Thymus (tissue), 11 donors: ENCODE data around the gene TFEB. TPM values are rescaled to one million over a fixed set of nuclear protein-coding genes. Genes with fewer than 3 reads are reported as not detected.

ENCODE experiments used
- DNase-seq, 9 donors: peaks; one replicate each; pipeline ENCODE4 v3.0.0-alpha.2; 2013; ENCODE audit warnings: low spot score in 9 of 9, low read depth in 6 of 9, missing footprints in 1 of 9
- H3K27ac ChIP-seq, 2 donors: one replicate each; pipeline ENCODE4 v1.5.1; 2013; ENCODE audit warnings: control low read depth in 1 of 2, low read depth in 1 of 2, low read length in 1 of 2, mild to moderate bottlenecking in 1 of 2, moderate library complexity in 1 of 2
- H3K27me3 ChIP-seq, 2 donors: one replicate each; pipeline ENCODE4 v1.5.1; 2013; ENCODE audit warnings: low read length in 1 of 2; ENCODE audit not compliant: control insufficient read depth in 2 of 2, insufficient read depth in 1 of 2
- H3K36me3 ChIP-seq, 2 donors: one replicate each; pipeline ENCODE4 v1.5.1; 2013; ENCODE audit warnings: low read length in 1 of 2, mild to moderate bottlenecking in 1 of 2, moderate library complexity in 1 of 2; ENCODE audit not compliant: control insufficient read depth in 2 of 2, insufficient read depth in 2 of 2
- H3K4me1 ChIP-seq, 2 donors: one replicate each; pipeline ENCODE4 v1.5.1; 2013; ENCODE audit warnings: low read length in 2 of 2; ENCODE audit not compliant: control insufficient read depth in 2 of 2, insufficient read depth in 2 of 2
- H3K4me3 ChIP-seq, 2 donors: one replicate each; pipeline ENCODE4 v1.5.1; 2013; ENCODE audit warnings: low read length in 2 of 2, control low read depth in 1 of 2, mild to moderate bottlenecking in 1 of 2
- H3K9me3 ChIP-seq, 2 donors: one replicate each; pipeline ENCODE4 v1.5.1; 2013; ENCODE audit warnings: low read length in 1 of 2, mild to moderate bottlenecking in 1 of 2; ENCODE audit not compliant: control insufficient read depth in 2 of 2, insufficient read depth in 1 of 2
- WGBS: extraction: QIAGEN DNeasy Blood & Tissue Kit; methylation state at CpG from one replicate; pipeline ENCODE4 v1.1.7; 2013; 5-methylcytosine and 5-hydroxymethylcytosine counted together
- polyA plus RNA-seq: library from polyadenylated mRNA; stranded (reverse); fragments of 200-250 nt; gene quantifications from one replicate; pipeline ENCODE4 v1.2.3, GENCODE V29; 2013
- total RNA-seq: library from RNA; stranded (reverse); fragments of 120-200 nt; gene quantifications from one replicate; pipeline ENCODE4 v1.2.4, GENCODE V29; 2013
- donor health status: healthy.

TFEB gene
- total and polyA plus RNA-seq, 2 donors, result 6.1 to 22.8 TPM

DNA sequence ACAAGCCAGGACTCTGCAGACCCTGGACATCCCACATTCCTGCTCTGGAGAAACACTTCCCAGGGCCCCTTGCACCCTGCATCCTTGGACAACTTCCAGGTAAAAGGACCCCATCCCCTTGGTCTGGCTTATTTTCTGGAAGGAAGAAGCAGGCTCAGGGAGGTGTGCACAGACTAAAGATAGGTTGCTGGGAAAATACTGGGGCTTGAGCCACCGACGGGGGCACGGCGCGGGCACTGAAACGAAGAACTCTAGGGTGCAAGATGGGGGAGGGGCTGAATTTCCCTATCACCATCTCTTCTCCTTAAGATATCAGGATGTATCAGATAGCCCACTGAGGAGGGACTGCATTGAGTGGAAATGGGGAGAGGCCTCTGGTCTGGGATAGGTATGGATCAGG is 43.5 kb upstream of the TFEB start:
- WGBS, result 82% methylated on average over 6 of the region's 6 CpGs
- H3K9me3 ChIP-seq, result no peaks in the 10 kb centered on the region
- H3K4me1 ChIP-seq, result peaks cover 10 to 21% of the 10 kb centered on the region in 2 donors
- no peak overlapping the region for H3K4me3 ChIP-seq
- H3K27ac ChIP-seq, result no peak overlapping the region
- H3K27me3 ChIP-seq, result peaks cover 13 to 31% of the 10 kb centered on the region in 2 donors
- no peak for DNase-seq
- peaks cover 12 to 21% of the 10 kb centered on the region in 2 donors for H3K36me3 ChIP-seq

- peaks cover 12 to 21% of the 10 kb centered on the region in 2 donors for H3K36me3 ChIP-seq
- no peak overlapping the region for H3K27ac ChIP-seq
- no peak for DNase-seq
- WGBS, result 95% methylated on average over 5 of the region's 5 CpGs
- peaks cover 10 to 21% of the 10 kb centered on the region in 2 donors for H3K4me1 ChIP-seq
- H3K27me3 ChIP-seq, result peaks cover 13 to 22% of the 10 kb centered on the region in 2 donors
- H3K4me3 ChIP-seq, result no peak overlapping the region
- H3K9me3 ChIP-seq, result no peaks in the 10 kb centered on the region
Measured at GRCh38 chr6:41777551-41778285, 42.3 kb upstream of the TFEB start.

GRCh38 chr6:41775293-41775882 is 40.0 kb upstream of the TFEB start:
- WGBS, result 96% methylated on average over 13 of the region's 13 CpGs

GRCh38 chr6:41774841-41775240 is 39.4 kb upstream of the TFEB start:
- Histone ChIP-seq H3K36me3 (peaks cover 35 to 47% of the 10 kb centered on the region in 2 donors), H3K9me3 (no peaks in the 10 kb centered on the region), H3K4me3 (no peak overlapping the region), H3K27me3 (no peaks in the 10 kb centered on the region), H3K27ac (no peak overlapping the region), H3K4me1 (peaks cover 3 to 8% of the 10 kb centered on the region in 2 donors)
- no peak for DNase-seq
- WGBS, result 94% methylated on average over 3 of the region's 3 CpGs

More at GRCh38 chr6:41775293-41775882, 40.0 kb upstream of the TFEB start:
- Histone ChIP-seq H3K36me3 (peaks cover 32 to 43% of the 10 kb centered on the region in 2 donors), H3K4me3 (no peak overlapping the region), H3K9me3 (no peaks in the 10 kb centered on the region), H3K27ac (no peak overlapping the region), H3K27me3 (peaks cover under 1 to 3% of the 10 kb centered on the region in 2 donors), H3K4me1 (peaks cover 3 to 10% of the 10 kb centered on the region in 2 donors)
- DNase-seq, result no peak

DNA sequence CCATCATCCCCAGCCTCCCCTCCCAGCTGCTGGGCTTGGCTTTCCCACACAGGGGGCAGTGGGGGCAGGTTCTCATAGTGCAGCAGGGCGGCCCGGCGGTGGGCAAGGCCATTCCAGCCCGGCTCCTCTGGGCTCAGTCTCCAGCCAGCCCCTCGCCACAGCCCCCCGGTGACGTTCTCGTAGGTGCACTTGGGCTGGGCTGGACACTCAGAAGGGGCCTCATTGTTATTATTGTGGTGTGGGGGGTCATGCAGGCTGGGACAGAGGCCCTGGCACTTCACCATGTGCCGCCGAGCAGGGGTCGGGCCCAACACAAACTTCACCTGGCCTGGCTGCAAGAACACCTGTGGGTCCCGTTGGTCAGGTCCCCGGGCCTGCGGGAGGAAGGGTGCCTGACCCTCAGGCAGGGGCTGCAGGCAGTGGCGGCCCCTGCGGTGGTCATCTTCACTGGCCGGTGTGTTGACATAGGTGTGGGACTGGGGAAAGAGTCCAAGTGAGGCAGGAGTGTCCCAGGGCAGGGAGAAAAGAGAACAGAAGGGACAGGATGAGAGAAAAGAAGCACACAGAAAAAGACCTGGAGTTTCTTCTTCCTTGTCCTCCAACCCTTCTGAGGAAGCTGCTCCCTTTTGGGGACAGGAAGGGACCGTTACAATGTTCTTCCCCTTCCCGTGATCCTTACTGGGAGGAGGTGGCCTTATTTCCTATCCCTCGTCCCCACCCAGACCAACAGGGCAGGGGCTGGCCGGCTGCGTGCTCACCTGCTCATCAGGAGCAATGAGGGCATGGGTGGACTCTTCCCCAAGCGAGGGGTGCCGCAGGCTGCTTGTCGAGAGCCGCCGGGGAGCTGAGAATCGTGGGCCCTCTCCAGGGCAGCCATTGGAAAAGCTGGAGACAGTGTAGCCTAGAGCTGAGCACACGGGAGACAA is 35.9 kb upstream of the TFEB start:
- no peaks in the 10 kb centered on the region for H3K27me3 ChIP-seq
- H3K36me3 ChIP-seq, result peaks cover 35 to 43% of the 10 kb centered on the region in 2 donors
- H3K9me3 ChIP-seq, result no peaks in the 10 kb centered on the region
- WGBS, result 97% methylated on average over 29 of the region's 29 CpGs
- H3K27ac ChIP-seq, result no peak overlapping the region
- H3K4me1 ChIP-seq, result peaks cover 0 to 10% of the 10 kb centered on the region in 2 donors
- no peak for DNase-seq
- H3K4me3 ChIP-seq, result no peak overlapping the region

GRCh38 chr6:41770381-41771057 is 35.1 kb upstream of the TFEB start:
- Histone ChIP-seq H3K4me1 (peaks cover 0 to 10% of the 10 kb centered on the region in 2 donors), H3K4me3 (no peak overlapping the region), H3K9me3 (no peaks in the 10 kb centered on the region), H3K27ac (no peak overlapping the region), H3K27me3 (no peaks in the 10 kb centered on the region), H3K36me3 (peaks cover 34 to 42% of the 10 kb centered on the region in 2 donors)
- no peak for DNase-seq
- 98% methylated on average over 30 of the region's 30 CpGs for WGBS

DNA sequence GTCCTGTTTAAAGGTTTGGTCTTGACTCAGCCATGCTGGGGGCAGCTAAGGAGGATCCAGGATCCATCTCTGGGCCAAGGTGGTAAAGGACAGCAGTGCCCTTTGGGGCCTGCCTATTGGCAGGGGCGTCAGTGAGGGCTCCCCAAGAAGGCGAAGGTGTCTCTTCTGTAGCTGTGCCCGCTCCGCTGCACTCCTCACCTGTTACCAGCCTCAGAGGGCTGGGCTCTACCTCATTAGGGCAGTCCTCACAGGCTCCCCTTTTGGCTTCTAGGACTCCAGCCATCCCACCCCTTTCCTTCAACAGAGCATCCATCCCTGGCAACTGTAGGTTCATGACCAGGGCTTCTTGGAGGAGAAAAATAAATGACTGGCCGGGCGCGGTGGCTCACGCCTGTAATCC is 34.0 kb upstream of the TFEB start:
- Histone ChIP-seq H3K27ac (no peak overlapping the region), H3K9me3 (no peaks in the 10 kb centered on the region), H3K4me3 (no peak overlapping the region), H3K4me1 (peaks cover 0 to 10% of the 10 kb centered on the region in 2 donors), H3K36me3 (peaks cover 27 to 31% of the 10 kb centered on the region in 2 donors), H3K27me3 (no peaks in the 10 kb centered on the region)
- no peak for DNase-seq
- 98% methylated on average over 8 of the region's 8 CpGs for WGBS

- H3K27me3 ChIP-seq, result no peaks in the 10 kb centered on the region
- WGBS, result 48% methylated on average over 10 of the region's 10 CpGs
- no peak overlapping the region for H3K4me3 ChIP-seq
- H3K27ac ChIP-seq, result peak overlapping the region; percentile 26 to 37
- H3K36me3 ChIP-seq, result peaks cover 23 to 26% of the 10 kb centered on the region in 2 donors
- DNase-seq, result peak in 1 of 9 donors; percentile 45
- no peaks in the 10 kb centered on the region for H3K9me3 ChIP-seq
- peaks cover 0 to 10% of the 10 kb centered on the region in 2 donors for H3K4me1 ChIP-seq
Measured at GRCh38 chr6:41768545-41769308, 33.3 kb upstream of the TFEB start.
